GF-D8 (cell line): ENCODE results near the gene SLC37A2.

Experiments used
- DNase-seq: peaks from one replicate; lab custom pipeline; 2025; lab: John Stamatoyannopoulos, UW

Gene SLC37A2

DNA sequence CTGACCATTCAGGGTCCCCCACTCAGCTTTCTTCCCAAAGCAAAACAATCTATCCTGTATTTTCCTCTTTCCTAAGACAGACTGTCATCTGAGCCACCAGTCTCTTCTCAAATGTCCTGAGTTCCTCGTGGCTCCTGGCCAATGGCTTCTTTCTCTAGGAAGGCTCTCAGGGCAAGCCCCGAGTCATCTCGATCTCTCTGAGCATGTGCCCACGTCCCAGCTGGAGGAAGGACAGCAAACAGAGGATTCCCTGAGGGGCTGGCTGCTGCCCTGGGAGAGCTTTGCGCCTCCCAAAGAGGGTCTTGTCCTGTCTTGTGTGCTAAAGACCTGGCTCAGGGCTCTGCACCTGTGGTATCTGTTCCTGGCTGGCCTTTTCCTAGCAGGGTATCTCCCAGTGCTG lies 8.3 kb downstream of the SLC37A2 start:
- DNase-seq, result no peak

GRCh38 chr11:125071846-125072217 lies 8.7 kb downstream of the SLC37A2 start:
- DNase-seq, result no peak

- DNase-seq, result no peak
Measured at GRCh38 chr11:125072218-125072960, 9.3 kb downstream of the SLC37A2 start.

GRCh38 chr11:125072961-125073590 lies 10.0 kb downstream of the SLC37A2 start:
- DNase-seq, result no peak

DNA sequence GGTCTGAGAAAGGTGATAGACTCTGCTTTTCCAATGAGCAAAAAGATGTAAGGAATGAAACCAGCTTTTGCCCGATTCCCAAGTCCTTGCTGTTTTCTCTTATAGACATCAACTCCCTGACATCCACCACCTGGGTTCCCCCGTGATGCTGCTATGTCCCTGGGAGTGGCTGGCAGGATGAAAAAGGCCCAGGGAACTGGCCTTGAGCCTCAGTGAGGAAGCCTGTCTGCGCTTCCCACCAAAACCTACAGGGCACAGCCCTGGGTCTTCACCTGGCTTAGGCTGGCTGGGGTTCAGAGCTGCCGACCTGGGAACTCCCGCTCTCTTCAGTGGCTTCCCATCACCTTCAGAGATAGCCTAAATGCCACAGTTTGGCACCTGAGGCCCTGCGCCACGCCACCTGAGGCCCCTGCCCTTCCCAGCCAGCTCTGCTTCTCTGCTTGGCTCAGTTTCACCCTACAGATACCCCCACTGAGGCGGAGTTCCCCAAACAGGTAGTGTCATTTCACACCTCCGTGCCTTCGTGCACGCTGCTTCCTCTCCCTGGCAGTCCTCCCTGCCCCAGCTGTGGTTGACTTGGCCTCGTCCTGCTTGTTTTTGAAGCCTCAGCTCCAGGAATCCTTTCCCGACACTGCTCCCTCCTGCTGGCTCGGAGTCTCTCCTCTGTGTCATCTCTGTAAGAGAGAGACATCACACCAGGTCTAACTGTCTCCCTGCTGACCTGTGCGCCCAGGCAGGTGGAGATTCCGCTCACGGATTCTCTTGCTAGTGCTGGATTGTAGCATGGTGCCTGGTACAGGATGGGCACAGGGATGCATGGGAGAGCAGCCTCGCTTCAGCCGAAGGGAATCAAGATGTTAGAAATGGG lies 10.7 kb downstream of the SLC37A2 start:
- DNase-seq, result no peak

DNA sequence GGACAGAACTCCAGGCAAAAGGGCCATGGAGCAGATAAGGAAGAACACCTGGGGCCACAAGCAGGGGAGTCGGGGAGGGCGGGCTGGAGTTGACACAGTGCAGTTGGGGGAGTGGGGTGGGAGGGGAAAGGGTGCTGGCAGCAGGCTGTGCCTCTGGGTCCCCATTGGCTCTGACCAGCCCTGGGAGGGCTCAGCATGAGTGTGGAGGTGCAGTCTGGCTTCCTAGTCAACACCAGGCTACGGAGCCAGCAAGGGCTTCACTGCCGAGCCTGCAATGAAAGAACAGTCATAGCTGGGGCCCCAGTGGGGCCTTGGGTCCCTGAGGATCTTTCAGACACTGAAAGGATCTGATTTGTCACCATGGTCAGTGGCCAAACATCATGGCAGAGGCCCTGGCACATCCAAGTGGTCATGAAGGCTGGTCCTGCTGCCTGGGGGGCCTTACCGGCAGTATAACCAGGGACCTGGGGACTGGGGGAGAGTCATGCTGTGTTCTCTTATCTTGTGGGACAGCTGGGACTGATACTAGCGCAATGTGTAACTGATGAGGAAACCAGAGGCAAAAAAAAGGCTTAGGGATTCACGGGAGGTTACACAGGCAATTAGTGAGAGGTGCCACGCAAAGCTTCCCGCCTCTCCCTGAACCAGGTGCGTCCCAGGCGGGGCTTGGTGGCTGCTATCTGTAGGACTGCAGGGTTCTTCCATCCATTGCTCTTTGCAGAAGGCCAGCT lies 11.6 kb downstream of the SLC37A2 start:
- no peak for DNase-seq

- DNase-seq, result no peak
Measured at GRCh38 chr11:125075242-125075625, 12.1 kb downstream of the SLC37A2 start.

GRCh38 chr11:125075900-125076317 lies 12.8 kb downstream of the SLC37A2 start:
- no peak for DNase-seq

GRCh38 chr11:125076378-125076945 lies 13.4 kb downstream of the SLC37A2 start:
- no peak for DNase-seq

DNA sequence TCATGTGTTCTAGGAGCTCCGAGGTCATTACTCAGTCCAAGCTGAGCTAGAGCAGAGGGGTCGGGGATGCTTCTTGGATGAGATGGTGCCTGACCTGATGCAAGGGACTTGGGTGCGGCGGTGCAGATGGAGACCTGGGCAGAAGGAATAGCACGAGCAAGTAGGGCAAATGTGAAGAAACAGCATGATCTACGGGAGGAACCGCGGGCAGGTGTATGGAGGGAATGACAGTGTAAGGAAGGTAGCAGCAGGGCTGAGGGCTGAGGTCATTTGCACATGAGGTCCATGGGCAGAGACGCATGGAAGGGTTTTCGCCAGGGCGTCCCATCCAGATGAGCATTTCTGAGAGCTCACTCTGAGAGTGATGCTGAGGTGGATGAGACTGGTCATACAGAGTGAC lies 14.9 kb downstream of the SLC37A2 start:
- no peak for DNase-seq

GRCh38 chr11:125078516-125079140 lies 15.5 kb downstream of the SLC37A2 start:
- DNase-seq, result no peak

GRCh38 chr11:125079151-125079877 lies 16.2 kb downstream of the SLC37A2 start:
- DNase-seq, result no peak

DNA sequence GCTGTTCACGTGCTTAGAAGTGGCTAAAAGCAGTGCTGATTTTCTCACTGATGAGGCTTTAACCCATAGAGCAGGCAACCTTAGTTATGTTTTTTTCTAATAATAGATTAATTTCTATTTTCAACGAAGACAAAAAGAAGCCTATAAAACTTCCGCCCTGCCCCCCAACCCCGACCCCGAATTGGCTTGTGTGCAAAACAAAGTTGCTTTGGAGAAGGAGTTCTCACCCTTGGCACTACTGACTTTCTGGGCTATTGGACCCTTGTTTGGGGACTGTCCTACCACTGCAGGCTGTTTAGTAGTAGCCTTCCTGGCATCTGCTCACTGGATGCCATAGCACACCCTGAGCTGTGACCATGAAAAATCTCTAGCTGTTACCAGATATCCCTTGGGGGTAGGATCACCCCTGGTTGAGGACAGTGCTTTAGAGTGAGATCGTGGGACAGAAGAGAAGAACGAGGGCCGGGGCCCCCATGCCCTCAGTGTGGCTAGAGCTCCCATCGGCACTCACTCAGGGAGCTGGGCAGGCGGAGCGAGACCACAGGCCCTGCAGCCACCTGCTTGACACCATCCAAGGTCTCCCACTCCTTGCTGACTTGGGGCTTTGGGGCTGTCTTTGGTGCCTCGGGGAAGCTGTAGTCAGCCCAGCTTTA lies 16.9 kb downstream of the SLC37A2 start:
- DNase-seq, result no peak

- no peak for DNase-seq
Measured at GRCh38 chr11:125080531-125080911, 17.4 kb downstream of the SLC37A2 start.

- DNase-seq, result no peak
Measured at GRCh38 chr11:125081098-125081798, 18.1 kb downstream of the SLC37A2 start.

DNA sequence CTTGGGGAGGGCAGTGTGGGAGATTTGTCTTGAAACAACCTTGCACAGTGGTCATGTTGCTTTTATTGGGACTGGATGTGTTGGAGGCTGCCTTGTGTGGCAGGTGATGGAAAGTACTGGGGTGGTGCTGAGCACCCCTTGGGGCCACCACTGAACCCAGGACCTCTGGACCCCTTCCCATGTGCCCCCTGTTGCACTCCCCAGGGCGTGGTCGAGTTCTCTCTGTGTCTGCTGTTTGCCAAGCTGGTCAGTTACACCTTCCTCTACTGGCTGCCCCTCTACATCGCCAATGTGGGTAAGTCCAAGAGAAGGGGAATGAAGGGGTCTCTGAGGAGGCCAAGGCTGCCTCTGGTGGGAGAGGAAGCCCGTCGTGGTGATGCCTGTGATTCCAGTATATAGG lies 18.9 kb downstream of the SLC37A2 start:
- DNase-seq, result no peak

- no peak for DNase-seq
Measured at GRCh38 chr11:125082611-125083311, 19.7 kb downstream of the SLC37A2 start.

- no peak for DNase-seq
Measured at GRCh38 chr11:125083312-125084056, 20.4 kb downstream of the SLC37A2 start.
